NCI-H1436 treated with DMSO at 0.1 percent for 48 hours (cell line): ENCODE data around the gene VGLL4.
"Not testable (repeated sequence)": the region's sequence is repeated elsewhere in the genome, so short reads cannot be mapped to it uniquely, and the experiment has no call there.

Source experiments
- DNase-seq: peaks from one replicate; lab custom pipeline; 2025; lab: John Stamatoyannopoulos, UW

Gene VGLL4

DNA sequence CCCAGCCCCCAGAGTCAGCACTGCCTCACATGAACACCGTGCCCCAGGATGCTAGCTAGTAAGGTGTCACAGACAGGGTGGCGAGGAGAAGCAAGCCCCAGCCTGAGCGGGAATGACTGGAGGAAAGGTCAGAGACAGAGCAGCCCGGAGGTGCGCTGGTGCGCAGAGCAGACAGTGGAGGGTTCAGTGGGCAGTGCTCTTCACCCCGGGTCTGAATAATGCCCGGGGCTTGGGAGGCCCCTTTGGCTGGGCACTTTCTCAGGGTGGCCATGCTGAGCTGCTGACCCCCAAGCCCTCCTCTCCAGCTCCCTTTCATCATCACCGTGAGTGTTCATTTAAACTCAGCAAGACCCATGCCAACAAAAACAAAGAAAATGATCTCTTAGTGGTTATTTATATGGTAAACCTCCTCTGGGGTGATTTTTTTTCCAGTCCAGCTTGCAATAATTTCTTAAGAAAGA, 110.8 kb downstream of the VGLL4 start:
- DNase-seq = no peak

DNA sequence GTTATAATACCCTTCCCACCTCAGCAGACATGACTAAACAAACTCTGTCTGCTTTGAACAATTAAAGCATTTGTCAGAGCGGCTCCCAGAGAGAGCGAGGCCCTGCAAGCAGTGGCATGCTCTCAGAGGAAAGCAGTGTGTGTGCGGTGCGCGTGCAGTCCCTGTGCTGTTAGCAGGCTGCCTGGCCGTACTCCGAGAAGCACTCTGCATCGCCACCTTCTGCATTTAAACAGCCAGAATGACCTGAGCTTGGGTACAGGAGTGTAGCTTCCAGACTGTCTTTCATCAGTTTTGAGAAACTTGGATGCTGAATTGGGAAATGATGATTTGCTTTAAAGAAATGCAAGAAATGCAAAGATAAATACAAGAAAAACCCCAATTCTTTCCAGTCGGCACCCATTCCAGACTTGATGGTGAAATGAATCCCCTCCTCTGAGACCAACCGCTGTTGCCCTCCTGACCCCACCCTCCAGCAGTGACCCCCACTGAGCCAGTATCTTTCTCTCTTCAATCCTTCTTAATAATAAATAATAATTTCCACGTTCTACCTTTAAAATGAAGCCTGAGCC, 113.5 kb downstream of the VGLL4 start:
- no peak for DNase-seq

DNA sequence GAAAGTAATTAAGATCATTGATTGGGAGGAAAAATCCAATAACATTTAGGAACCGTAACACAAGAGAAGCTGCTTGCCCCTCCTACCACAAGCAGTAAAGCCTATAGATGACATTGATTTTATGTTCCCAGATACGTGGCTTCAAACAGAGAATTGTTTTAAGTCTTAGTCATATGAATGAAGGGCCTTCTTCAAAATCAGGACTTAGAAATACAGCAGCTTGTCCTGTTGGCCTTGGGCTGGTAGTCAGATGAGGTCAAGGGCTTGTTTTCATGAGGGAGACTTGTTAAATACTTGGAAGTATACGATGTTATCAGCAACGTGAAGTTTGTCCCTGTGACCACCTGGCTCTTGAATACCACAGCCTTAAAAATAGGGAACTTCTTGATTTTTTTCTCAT, 114.4 kb downstream of the VGLL4 start:
- no peak for DNase-seq

DNA sequence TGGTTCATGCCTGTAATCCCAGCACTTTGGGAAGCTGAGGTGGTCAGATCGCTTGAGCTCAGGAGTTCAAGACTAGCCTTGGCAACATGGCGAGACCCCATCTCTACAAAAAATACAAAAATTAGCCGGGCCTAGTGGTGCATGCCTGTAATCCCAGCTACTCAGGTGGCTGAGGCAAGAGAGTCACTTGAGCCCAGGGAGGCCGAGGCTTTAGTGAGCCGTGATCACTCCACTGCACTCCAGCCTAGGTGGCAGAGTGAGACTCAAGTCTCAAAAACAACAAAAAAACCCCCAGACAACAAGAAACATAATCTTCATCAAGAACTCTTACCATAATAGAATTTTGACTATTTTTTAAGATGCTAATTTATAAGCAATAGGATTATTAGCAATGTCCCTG, 117.6 kb downstream of the VGLL4 start:
- not testable (repeated sequence) for DNase-seq

DNA sequence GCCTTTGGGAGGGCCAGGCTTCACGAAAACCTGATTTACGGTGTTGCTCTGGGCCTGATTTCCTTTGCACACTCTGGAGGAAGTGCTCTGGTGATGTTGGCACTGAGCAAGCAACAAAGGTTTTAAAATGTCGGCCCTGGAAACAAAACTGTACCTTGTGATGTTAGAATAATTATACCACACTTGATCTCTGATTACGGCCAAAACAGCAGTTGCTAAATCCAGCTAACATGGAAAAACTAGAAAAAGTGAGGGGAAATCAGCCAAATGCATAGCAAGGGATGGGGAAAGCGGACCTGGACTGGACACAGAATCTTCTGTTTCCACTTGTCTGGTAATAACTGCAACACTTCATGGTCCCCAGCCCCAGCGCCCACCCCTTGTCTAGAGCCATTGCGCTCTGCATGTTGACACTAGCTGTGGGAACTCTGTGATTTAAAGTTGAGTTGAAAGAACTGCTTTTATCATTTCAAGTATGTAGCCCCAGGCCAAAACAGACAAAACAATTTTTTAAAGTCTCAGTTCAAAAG, 120.1 kb downstream of the VGLL4 start:
- DNase-seq = no peak

DNA sequence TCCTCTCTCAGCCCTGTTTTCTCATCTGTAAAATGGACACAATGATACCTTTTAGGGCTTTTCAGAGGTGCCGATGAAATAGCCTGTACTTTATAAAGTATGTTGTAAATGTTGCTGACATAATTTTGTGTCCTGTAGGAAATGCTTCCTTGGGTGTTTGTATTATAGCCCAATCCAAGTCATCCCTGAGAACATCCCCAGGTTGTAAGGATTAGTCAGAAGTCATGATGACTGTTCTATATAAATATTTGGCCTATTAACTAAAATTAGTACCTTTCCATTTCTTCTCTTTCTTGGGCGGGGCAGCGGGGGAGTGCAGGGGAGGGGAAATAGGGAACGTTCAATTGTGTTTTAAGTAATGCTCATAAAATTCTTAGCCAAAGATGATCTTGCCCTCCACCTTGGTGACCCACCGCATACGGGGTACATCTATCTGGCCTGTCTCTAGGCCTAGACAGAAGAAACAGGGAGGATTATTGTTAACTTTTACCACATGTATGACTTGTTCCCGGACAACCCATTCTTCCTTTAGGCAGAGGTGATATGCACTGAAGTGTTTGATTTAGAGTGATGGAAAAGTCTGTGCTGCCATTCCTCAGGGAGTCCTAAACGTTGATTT, 120.7 kb downstream of the VGLL4 start:
- DNase-seq = no peak

DNA sequence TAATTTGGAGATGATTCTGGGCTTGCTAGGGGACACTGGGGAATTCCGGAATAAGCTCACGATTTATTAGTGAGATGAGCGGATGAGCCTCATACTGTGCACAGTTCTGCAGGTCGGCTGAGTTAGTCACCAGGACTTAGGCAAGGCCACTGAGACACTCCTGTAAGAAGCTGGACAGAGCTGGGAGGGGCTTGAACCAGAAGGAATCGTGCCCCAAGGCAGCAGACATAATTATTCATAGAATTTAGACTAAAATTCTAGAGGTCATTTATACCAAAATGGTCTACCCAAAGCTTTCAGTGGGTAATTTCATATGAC, 121.4 kb downstream of the VGLL4 start:
- DNase-seq = no peak

DNA sequence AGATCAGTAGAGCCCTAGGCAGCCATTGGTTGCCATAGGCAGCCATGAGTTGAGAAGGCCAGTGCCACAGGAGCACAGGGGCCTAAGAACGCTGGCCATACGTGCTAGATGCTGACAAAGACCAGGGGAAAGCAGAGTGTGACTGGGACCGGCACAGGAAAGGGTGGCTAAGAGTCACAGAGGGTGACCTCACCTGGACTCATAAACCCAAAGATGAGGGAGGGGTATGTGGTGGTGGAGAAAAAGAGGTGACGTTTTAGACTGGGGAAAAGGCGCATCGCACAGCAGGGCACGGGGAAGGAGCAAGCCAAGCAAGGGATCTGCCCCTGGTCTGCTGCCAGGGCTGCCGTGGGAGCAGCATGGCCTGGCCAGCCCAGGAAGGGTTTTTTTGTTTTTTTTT, 122.5 kb downstream of the VGLL4 start:
- DNase-seq = no peak

DNA sequence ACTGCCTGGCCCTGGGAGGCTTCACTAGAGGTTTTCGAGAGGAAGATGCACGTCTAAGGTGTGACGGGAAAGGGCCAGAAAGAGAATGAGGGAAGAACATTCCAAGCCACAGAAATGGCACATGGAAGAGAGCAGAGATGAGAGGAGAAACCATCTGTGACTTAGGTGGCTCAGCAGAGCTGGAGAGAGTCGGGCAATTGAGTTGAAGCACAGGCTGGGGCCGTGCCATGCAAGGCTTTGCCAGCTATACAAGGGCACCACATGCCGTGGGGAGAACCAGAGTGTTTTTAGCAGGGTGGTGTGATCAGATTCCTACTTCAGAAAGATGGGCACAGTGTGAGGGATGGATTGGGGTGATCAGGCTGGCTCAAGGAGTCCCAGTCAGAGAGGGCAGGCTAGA, 126.1 kb downstream of the VGLL4 start:
- DNase-seq = no peak

DNA sequence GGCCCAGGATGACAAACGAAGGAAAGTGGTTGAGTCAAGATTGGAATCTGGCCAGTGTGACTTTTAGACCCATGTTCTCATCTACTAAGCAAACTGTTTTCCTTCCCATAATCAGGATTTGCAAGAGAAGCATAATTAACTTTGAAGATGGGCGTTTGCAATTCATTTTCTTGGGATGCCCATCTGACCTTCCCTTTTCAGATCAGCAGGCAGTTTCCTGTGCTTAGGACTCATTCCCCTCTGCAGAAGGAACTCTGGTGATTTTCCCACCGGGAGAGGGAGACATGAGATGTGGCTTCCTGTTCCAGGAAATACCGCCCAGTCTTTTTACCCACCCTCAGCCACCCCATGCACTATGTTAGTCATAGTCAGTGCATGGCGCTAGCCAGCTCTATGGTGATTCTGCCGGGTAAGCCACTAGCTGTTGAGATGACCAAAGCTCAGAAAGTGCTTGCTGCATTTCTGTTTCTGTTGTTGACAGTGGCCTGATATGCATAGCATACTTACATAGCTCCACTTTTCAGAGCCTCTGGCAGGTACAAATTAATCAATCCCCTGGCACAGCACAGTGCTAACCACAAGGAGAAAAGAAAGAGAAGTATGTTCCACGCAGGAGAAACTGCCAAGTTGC, 129.4 kb downstream of the VGLL4 start:
- no peak for DNase-seq

DNA sequence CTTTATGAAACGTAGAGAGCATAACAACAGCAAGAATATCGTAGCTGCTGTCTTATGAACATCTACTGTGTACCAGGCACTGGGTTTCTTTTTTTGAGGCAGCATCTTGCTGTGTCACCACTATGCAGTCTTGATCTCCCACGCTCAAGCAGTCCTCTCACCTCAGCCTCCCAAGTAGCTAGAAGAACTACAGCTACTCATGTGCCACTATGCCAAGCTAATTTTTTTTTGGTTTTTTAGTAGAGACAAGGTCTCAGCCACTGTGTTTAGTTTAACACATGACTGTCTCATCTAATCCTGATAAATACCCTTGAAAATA, 129.9 kb downstream of the VGLL4 start:
- DNase-seq = no peak

DNA sequence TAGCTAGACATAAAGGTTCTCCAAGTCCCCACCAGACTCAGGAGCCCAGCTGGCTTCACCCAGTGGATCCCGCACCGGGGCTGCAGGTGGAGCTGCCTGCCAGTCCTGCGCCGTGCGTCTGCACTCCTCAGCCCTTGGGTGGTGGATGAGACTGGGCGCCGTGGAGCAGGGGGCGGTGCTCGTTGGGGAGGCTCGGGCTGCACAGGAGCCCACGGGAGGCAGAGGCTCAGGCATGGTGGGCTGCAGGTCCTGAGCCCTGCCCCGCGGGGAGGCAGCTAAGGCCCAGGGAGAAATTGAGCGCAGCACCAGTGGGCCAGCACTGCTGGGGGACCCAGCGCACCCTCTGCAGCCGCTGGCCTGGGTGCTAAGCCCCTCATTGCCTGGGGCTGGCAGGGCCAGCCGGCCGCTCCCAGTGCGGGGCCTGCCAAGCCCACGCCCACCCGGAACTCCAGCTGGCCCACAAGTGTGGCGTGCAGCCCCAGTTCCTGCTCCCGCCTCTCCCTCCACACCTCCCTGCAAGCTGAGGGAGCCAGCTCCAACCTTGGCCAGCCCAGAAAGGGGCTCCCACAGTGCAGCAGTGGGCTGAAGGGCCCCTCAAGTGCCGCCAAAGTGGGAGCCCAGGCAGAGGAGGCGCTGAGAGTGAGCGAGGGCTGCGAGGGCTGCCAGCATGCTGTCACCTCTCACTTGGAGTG, 130.4 kb downstream of the VGLL4 start:
- DNase-seq = not testable (repeated sequence)

DNA sequence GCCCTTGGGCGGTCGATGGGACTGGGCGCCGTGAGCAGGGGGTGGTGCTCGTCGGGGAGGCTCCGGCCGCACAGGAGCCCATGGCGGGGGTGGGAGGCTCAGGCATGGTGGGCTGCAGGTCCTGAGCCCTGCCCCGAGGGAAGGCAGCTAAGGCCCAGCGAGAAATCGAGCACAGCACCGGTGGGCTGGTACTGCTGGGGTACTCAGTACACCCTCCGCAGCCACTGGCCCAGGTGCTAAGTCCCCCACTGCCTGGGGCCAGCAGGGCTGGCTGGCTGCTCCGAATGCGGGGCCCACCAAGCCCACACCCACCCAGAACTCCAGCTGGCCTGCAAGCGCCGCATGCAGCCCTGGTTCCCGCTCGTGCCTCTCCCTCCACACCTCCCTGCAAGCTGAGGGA, 132.1 kb downstream of the VGLL4 start:
- not testable (repeated sequence) for DNase-seq

DNA sequence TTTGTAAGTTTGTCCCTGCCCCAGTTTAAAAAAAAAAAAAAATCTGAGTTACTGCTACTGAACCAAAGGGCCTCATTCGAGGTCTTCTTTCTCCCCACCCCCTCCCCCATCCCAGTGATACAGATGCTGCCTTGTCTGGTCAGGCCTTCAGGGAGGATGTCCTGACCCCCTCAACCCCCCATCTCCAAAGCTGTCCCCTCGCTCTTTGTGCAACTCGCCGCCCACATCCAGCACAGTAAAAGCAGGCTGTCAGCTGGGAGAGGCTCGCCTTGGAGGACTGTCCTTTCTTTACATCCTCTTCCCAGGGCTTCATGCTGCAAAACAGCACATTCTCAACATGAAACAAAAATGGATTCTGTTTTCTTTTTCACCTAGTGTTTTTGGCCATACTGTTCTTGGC, 133.4 kb downstream of the VGLL4 start:
- no peak for DNase-seq

DNA sequence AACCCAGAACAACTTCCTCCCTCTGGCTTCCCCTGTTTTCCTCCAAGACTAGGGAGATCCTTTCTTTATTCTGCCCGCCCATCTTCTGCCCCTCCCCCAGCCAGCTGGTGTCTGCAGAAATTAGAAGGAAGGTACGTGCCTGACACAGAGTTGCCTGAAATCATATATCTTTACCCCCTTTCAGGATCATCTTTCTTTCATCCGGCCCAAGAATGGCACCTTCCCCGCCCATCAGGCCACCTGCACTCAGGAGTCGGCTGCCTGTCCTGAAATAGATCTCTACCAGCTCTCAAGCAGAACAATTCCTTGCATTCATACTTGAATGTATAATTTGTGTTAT, 133.7 kb downstream of the VGLL4 start:
- no peak for DNase-seq

DNA sequence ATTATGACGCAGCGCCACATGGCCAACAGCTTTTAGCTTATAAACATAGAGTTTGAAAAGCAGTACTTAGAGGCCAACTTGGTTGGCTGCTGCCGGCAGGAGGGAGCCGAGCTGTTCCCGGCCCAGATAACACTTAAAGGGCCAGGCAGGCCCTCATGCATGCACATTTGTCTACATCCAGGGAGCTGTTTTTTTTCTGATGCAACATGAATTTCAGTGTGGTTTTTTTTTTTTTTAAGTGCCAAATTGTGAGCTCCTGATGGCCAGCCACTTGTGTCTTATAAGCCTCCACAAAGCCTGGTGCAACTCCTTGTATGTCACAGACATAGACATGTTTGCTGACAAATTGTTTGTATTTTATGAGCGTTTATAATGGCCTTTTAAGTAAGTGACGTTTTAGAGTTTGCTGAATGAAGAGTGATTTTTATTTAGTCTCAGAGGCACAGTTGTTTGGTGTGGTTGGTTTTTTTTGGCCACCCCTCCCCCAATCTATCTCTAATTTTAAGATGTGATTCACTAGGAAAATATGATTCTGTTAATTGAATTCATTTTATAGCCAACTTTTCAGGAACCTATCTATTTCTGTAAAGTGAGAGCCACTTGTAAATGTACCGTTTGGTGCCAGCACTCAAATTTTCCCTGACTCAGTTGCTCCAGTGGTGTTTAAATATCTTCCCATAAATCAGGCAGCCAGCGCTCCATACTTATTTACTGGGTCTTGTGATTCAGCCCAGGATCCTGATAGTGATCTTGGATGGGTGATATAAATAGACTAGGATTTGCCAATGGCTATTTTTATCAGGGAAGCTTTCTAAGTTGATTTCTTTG, 134.3 kb downstream of the VGLL4 start:
- DNase-seq = no peak

DNA sequence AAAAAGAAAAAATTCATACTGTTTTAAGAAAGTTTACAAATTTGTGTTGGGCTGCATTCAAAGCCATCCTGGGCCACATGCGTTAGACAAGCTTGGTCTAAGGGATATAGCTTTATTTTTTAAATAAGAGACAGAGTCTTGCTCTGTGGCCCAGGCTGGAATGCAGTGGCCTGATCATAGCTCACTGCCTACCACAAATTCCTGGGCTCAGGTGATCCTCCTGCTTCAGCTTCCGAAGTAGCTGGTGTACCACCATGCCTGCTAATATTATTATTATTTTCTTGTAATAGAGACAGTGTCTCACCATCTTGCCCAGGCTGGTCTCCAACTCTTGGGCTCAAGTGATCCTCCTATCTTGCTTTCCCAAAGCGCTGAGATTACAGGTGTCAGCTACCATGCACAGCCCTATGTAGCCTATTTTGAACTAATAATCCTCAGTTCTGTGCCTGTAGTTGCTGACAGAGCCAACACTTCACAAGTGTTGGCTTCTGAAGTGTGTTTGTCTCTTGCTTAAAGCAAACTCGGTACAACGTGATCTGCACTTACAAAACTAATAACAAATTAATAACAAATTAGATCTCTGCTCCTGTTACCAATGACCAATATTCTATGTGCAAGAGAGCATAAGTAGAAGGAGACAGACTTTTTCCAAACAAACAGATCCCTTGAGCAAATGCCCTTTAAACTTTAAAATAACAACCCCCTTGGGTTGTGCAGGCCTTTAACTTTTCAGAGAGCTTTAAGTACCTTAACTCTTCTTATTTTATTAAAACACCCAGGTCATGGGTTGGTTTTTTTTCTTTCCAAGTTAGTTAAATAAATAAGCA, 135.2 kb downstream of the VGLL4 start:
- no peak for DNase-seq

DNA sequence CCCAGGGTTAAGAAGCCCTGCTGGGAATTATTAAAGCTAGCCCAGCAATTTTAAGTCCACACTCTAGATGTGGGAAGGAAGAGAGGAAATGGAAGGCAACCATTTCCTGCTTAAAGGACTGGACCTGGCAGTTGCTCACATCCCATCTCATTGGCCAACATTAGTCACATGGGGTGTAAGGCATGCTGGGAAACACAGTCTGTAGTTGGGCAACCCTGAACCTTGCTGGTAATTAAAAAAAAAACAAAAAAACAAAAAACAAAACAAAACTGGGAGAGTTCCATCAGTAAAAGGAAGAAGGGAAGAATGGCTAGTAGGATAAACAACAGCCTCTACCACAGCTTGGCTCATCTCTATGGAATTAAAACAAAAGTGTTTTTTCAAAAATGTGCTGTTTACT, 136.0 kb downstream of the VGLL4 start:
- DNase-seq = no peak
